ENCODE data around the gene CFAP43. TPM values are rescaled to one million over a fixed set of nuclear protein-coding genes. Genes with fewer than 3 reads are reported as not detected.

CFAP43 gene
- total and polyA plus RNA-seq, 10 of the 15 experiments (the other 5 are each of a cell fraction or from before 2014, with no cell fraction given): 0.06 to 0.14 (median 0.10) TPM; not detected in 5

- TF ChIP-seq HCFC1 (IDR thresholded peaks at IDR 0.05; ENCODE audit: low read length) (peak; percentile 15; the same call in 1 of the 2 replicates), CTCF (IDR thresholded peaks at IDR 0.05 in 2 of 3, conservative IDR thresholded peaks at IDR 0.05 in 1 of 3; ENCODE audit: control insufficient read depth in 2 of 3, extremely low read depth in 1 of 3, insufficient read depth in 1 of 3, low read depth in 3 of 3, low read length in 3 of 3) (peak; percentile 56 to 81 (median 64); a peak in 5 of 6 replicates), TAF1 (IDR thresholded peaks at IDR 0.05; ENCODE audit: borderline replicate concordance, low read depth, low read length) (peak; percentile 90), ATF3 (IDR thresholded peaks at IDR 0.05; ENCODE audit: borderline replicate concordance, extremely low read depth, low read depth, low read length) (no peak), BCL11A (IDR thresholded peaks at IDR 0.05; ENCODE audit: low read depth, low read length) (no peak), CHD2 (IDR thresholded peaks at IDR 0.05; ENCODE audit: borderline replicate concordance, low read depth, low read length) (peak; percentile 61), SMARCA5 (IDR thresholded peaks at IDR 0.05) (0 out of 2 replicates have a peak, but pooled peaks have one; percentile 75), POU2F2 (IDR thresholded peaks at IDR 0.05; ENCODE audit: borderline replicate concordance, low read depth, low read length) (peak; percentile 68; the same call in 2 of the 3 replicates), HDGF (IDR thresholded peaks at IDR 0.05) (peak; percentile 94), NFYB (IDR thresholded peaks at IDR 0.05; ENCODE audit: insufficient read depth, low read depth, low read length) (peak; percentile 87), GABPA (IDR thresholded peaks at IDR 0.05; ENCODE audit: low read depth) (no peak), E4F1 (IDR thresholded peaks at IDR 0.05; ENCODE audit: borderline replicate concordance, partially characterized antibody) (peak; percentile 98), NR2C1 (IDR thresholded peaks at IDR 0.05) (no peak), PKNOX1 (IDR thresholded peaks at IDR 0.05) (peak; percentile 96), MXI1 (IDR thresholded peaks at IDR 0.05; ENCODE audit: low read depth, low read length) (no peak), RELB (IDR thresholded peaks at IDR 0.05; ENCODE audit: low read depth) (no peak; the same call in none of the 2 replicates), ZBED1 (IDR thresholded peaks at IDR 0.05; ENCODE audit: borderline replicate concordance) (no peak), CBFB (IDR thresholded peaks at IDR 0.05; ENCODE audit: low read depth) (peak; percentile 55; the same call in 1 of the 2 replicates)
- TF ChIP-seq, protein P1, sequence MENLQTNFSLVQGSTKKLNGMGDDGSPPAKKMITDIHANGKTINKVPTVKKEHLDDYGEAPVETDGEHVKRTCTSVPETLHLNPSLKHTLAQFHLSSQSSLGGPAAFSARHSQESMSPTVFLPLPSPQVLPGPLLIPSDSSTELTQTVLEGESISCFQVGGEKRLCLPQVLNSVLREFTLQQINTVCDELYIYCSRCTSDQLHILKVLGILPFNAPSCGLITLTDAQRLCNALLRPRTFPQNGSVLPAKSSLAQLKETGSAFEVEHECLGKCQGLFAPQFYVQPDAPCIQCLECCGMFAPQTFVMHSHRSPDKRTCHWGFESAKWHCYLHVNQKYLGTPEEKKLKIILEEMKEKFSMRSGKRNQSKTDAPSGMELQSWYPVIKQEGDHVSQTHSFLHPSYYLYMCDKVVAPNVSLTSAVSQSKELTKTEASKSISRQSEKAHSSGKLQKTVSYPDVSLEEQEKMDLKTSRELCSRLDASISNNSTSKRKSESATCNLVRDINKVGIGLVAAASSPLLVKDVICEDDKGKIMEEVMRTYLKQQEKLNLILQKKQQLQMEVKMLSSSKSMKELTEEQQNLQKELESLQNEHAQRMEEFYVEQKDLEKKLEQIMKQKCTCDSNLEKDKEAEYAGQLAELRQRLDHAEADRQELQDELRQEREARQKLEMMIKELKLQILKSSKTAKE (IDR thresholded peaks at IDR 0.05; ENCODE audit: low read depth, poor library complexity, severe bottlenecking): no peak
These were observed 110.5 kb downstream of the CFAP43 start, which contains the start of gene SFR1 (continued) for GRCh38 chr10:104121485-104122224.

Data from GM12878 (cell line).